ENCODE results near the gene MPRIP.

Gene MPRIP

GRCh38 chr17:17073030-17073564 lies 30.8 kb downstream of the MPRIP start:
- no peak overlapping the region for H3K27ac ChIP-seq
- no peak overlapping the region for H3K9ac ChIP-seq
- no peak overlapping the region for H3K4me2 ChIP-seq (ENCODE audit: low read length)
- H3K9me3 ChIP-seq (ENCODE audit: control insufficient read depth, low read length), result no peaks in the 10 kb centered on the region
- no peaks in the 10 kb centered on the region for H3K4me1 ChIP-seq
- H3K27me3 ChIP-seq (ENCODE audit: control insufficient read depth, insufficient read depth, low read length), result no peaks in the 10 kb centered on the region
- H3K36me3 ChIP-seq (ENCODE audit: control insufficient read depth, insufficient read depth, low read length), result no peaks in the 10 kb centered on the region
- H3K4me3 ChIP-seq (ENCODE audit: low read depth, low read length), result no peak overlapping the region
- H2AFZ ChIP-seq, result no peak overlapping the region
- TF ChIP-seq CTCF (IDR thresholded peaks at IDR 0.05), result no peak
- peaks cover 81% of the 10 kb centered on the region for H3K79me2 ChIP-seq

GRCh38 chr17:17073581-17074403 lies 31.5 kb downstream of the MPRIP start:
- Histone ChIP-seq H2AFZ (no peak overlapping the region), H3K4me3 (ENCODE audit: low read depth, low read length) (no peak overlapping the region), H3K36me3 (ENCODE audit: control insufficient read depth, insufficient read depth, low read length) (no peaks in the 10 kb centered on the region), H3K27me3 (ENCODE audit: control insufficient read depth, insufficient read depth, low read length) (no peaks in the 10 kb centered on the region), H3K4me2 (ENCODE audit: low read length) (no peak overlapping the region), H3K27ac (no peak overlapping the region), H3K9ac (no peak overlapping the region), H3K9me3 (ENCODE audit: control insufficient read depth, low read length) (no peaks in the 10 kb centered on the region), H3K79me2 (peaks cover 81% of the 10 kb centered on the region), H3K4me1 (no peaks in the 10 kb centered on the region)
- no peak for TF ChIP-seq CTCF (IDR thresholded peaks at IDR 0.05)

- Histone ChIP-seq H3K9ac (no peak overlapping the region), H3K4me3 (ENCODE audit: low read depth, low read length) (no peak overlapping the region), H3K27ac (no peak overlapping the region), H2AFZ (no peak overlapping the region), H3K4me2 (ENCODE audit: low read length) (no peak overlapping the region), H3K79me2 (peaks cover 84% of the 10 kb centered on the region), H3K9me3 (ENCODE audit: control insufficient read depth, low read length) (no peaks in the 10 kb centered on the region), H3K27me3 (ENCODE audit: control insufficient read depth, insufficient read depth, low read length) (no peaks in the 10 kb centered on the region), H3K36me3 (ENCODE audit: control insufficient read depth, insufficient read depth, low read length) (no peaks in the 10 kb centered on the region), H3K4me1 (no peaks in the 10 kb centered on the region)
- no peak for TF ChIP-seq CTCF (IDR thresholded peaks at IDR 0.05)
Observed at GRCh38 chr17:17075125-17075781, 33.0 kb downstream of the MPRIP start.

GRCh38 chr17:17076066-17076465 lies 33.8 kb downstream of the MPRIP start:
- Histone ChIP-seq H3K27me3 (ENCODE audit: control insufficient read depth, insufficient read depth, low read length) (no peaks in the 10 kb centered on the region), H3K9me3 (ENCODE audit: control insufficient read depth, low read length) (no peaks in the 10 kb centered on the region), H3K4me1 (no peaks in the 10 kb centered on the region), H3K4me2 (ENCODE audit: low read length) (no peak overlapping the region), H3K9ac (no peak overlapping the region), H3K4me3 (ENCODE audit: low read depth, low read length) (no peak overlapping the region), H3K27ac (no peak overlapping the region), H3K79me2 (peaks cover 82% of the 10 kb centered on the region), H2AFZ (no peak overlapping the region), H3K36me3 (ENCODE audit: control insufficient read depth, insufficient read depth, low read length) (no peaks in the 10 kb centered on the region)
- no peak for TF ChIP-seq CTCF (IDR thresholded peaks at IDR 0.05)
